Measurements from ENCODE around the gene ZNF554.

Gene ZNF554

GRCh38 chr19:2841855-2842574 lies 22.3 kb downstream of the ZNF554 start:
- Mint-ChIP-seq H3K36me3 (ENCODE audit: low read depth) (peaks cover 81% of the 10 kb centered on the region), H3K9me3 (peaks cover 93% of the 10 kb centered on the region), H3K27me3 (ENCODE audit: low read depth, poor library complexity) (peaks cover 10% of the 10 kb centered on the region), H3K4me1 (peaks cover 8% of the 10 kb centered on the region), H3K27ac (no peak overlapping the region), H3K4me3 (peak overlapping the region; percentile 85)
- no peak for DNase-seq
- TF ChIP-seq, protein P1, sequence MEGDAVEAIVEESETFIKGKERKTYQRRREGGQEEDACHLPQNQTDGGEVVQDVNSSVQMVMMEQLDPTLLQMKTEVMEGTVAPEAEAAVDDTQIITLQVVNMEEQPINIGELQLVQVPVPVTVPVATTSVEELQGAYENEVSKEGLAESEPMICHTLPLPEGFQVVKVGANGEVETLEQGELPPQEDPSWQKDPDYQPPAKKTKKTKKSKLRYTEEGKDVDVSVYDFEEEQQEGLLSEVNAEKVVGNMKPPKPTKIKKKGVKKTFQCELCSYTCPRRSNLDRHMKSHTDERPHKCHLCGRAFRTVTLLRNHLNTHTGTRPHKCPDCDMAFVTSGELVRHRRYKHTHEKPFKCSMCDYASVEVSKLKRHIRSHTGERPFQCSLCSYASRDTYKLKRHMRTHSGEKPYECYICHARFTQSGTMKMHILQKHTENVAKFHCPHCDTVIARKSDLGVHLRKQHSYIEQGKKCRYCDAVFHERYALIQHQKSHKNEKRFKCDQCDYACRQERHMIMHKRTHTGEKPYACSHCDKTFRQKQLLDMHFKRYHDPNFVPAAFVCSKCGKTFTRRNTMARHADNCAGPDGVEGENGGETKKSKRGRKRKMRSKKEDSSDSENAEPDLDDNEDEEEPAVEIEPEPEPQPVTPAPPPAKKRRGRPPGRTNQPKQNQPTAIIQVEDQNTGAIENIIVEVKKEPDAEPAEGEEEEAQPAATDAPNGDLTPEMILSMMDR (IDR thresholded peaks at IDR 0.05) = no peak

DNA sequence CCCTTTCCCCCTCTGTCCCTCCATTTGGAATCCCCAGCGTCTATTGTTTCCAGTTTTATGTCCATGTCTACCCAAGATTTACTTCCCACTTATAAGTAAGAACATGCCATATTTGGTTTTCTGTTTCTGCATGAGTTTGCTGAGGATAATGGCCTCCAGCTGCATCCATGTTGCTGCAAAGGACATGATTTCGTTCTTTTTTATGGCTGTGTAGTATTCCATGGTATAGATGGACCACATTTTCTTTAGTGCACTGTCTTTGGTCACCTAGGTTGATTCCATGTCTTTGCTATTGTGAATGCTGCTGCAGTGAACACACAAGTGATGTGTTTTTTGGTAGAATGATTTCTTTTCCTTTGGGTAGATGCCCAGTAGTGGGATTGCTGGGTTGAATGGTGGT lies 25.4 kb downstream of the ZNF554 start:
- Mint-ChIP-seq H3K9me3 (peaks cover 94% of the 10 kb centered on the region), H3K4me1 (peaks cover 8% of the 10 kb centered on the region), H3K27me3 (ENCODE audit: low read depth, poor library complexity) (peaks cover 10% of the 10 kb centered on the region), H3K36me3 (ENCODE audit: low read depth) (peaks cover 87% of the 10 kb centered on the region), H3K4me3 (no peak overlapping the region), H3K27ac (no peak overlapping the region)
- TF ChIP-seq, protein P1 (IDR thresholded peaks at IDR 0.05) = no peak
- DNase-seq = no peak

DNA sequence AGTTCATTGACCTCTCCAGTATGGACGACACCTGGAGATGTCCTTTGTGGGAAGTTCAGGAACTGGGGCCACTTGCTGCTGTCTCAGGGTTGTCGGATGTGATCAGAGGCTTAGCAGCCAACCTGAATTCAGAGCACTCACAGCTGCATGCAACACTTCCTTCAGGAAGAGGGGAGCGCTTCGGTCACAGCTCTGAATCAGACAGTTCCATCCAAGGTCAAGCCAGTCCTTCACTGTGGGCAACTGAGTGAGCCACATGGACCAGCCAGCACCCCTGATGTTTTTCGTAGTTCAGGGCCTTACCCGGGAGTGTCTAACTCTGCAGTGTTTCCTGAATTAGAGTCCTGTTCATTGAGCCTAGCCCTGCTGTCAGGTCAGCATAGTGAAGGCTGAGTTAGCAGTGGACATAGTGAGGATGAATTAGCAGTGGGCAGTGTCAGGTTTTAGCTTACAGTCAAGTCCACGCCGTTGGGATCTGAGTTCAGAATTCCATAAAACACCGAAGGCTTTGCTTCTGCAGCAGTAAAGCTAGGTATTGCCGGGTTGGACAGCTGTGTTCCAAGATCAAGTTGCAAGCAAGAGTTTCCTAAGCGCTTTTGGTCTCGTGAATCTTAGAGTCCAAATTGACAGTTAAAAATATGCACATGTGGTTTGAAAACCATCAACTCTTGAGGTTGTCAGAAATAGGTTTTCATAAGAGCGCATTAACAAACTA lies 26.7 kb downstream of the ZNF554 start:
- peaks cover 94% of the 10 kb centered on the region for H3K36me3 Mint-ChIP-seq (ENCODE audit: low read depth)

DNA sequence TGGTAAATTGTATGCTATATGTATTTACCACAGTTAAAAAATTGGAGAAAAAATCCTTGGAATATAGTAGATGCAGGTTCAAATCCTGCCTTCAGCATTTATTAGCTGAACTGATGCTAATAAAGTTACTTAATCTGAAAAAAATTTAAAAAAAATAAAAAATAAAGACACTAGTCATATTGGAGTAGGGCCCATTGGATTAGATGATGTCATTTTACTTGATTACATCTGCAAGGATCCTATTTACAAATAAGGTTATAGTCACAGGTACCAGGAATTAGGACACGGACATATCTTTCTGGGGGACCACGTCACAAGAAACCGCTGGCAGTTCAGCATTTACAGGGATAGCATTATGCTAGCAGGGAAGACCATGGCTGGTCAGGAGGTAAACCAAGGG lies 27.8 kb downstream of the ZNF554 start:
- Mint-ChIP-seq H3K4me3 (no peak overlapping the region), H3K27me3 (ENCODE audit: low read depth, poor library complexity) (peaks cover 11% of the 10 kb centered on the region), H3K27ac (no peak overlapping the region), H3K4me1 (peaks cover 1% of the 10 kb centered on the region), H3K9me3 (peaks cover 100% of the 10 kb centered on the region), H3K36me3 (ENCODE audit: low read depth) (peaks cover 99% of the 10 kb centered on the region)
- no peak for DNase-seq
- TF ChIP-seq, protein P1 (IDR thresholded peaks at IDR 0.05) = no peak

More for the DNA sequence above, 26.7 kb downstream of the ZNF554 start:
- Mint-ChIP-seq H3K27me3 (ENCODE audit: low read depth, poor library complexity) (peaks cover 13% of the 10 kb centered on the region), H3K9me3 (peaks cover 94% of the 10 kb centered on the region), H3K27ac (no peak overlapping the region), H3K4me1 (peaks cover 8% of the 10 kb centered on the region), H3K4me3 (no peak overlapping the region)
- DNase-seq = no peak
- TF ChIP-seq, protein P1 (IDR thresholded peaks at IDR 0.05) = no peak

DNA sequence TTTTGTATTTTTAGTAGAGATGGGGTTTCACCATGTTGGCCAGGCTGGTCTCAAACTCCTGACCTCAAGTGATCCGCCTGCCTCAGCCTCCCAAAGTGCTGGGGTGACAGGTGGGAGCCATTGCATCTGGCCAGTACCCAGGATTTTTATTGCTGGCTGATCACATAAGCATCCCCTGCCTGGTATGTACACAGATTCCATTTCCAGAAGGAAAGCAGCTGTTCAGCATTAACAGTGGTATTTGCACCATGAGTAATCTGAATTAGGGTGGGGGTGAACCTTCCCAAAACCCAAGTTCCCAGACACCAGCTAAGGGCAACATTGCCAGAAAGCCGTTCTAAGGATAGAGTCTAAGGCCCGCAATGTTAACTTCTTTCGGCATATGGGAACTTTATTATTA lies 28.9 kb downstream of the ZNF554 start:
- Mint-ChIP-seq H3K4me3 (no peak overlapping the region), H3K36me3 (ENCODE audit: low read depth) (peaks cover 99% of the 10 kb centered on the region), H3K9me3 (peaks cover 100% of the 10 kb centered on the region), H3K27me3 (ENCODE audit: low read depth, poor library complexity) (peaks cover 5% of the 10 kb centered on the region), H3K4me1 (no peaks in the 10 kb centered on the region), H3K27ac (no peak overlapping the region)
- TF ChIP-seq, protein P1 (IDR thresholded peaks at IDR 0.05) = no peak
- DNase-seq = no peak

All from nephron progenitor cell (in vitro differentiated cells).